Measurements from ENCODE around the gene PDE1A.

DNA sequence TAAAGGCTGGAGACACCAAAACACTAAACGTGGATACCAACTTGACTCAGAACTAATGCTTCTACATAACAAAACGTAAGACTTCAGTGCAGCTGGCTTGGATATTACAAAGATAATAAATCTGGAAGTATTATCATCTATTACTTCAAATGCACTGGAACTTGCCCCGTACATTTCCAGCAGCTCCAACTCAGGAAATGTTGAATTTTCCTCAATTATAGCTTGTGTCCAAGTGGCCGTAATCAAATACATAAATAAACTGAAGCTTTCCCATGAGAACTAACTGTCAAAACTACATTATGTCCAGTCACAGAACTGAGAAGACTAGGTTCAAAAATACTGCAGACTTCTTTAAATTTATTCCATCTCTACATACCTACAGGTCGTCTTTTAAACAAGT, 6.2 kb downstream of the PDE1A start:
- TF ChIP-seq, protein P1, sequence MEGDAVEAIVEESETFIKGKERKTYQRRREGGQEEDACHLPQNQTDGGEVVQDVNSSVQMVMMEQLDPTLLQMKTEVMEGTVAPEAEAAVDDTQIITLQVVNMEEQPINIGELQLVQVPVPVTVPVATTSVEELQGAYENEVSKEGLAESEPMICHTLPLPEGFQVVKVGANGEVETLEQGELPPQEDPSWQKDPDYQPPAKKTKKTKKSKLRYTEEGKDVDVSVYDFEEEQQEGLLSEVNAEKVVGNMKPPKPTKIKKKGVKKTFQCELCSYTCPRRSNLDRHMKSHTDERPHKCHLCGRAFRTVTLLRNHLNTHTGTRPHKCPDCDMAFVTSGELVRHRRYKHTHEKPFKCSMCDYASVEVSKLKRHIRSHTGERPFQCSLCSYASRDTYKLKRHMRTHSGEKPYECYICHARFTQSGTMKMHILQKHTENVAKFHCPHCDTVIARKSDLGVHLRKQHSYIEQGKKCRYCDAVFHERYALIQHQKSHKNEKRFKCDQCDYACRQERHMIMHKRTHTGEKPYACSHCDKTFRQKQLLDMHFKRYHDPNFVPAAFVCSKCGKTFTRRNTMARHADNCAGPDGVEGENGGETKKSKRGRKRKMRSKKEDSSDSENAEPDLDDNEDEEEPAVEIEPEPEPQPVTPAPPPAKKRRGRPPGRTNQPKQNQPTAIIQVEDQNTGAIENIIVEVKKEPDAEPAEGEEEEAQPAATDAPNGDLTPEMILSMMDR (IDR thresholded peaks at IDR 0.05 in 4 of 5, conservative IDR thresholded peaks at IDR 0.05 in 1 of 5) = no peak
- TF ChIP-seq POLR2A (IDR thresholded peaks at IDR 0.05) = no peak
